Ovary (tissue), 3 donors: ENCODE results near the gene TBCD.

Experiments
- CTCF ChIP-seq, 3 donors: fragments of 450-650 bp in 2 of 3; fragments of 200-600 bp in 1 of 3; IDR thresholded peaks; one replicate each; pipeline versions ENCODE4 v1.5.1 to v1.8.0; 2016 to 2022; ENCODE audit warnings: antibody characterized with exemption in 3 of 3, mild to moderate bottlenecking in 1 of 3
- EP300 ChIP-seq: sonication (generic); formaldehyde crosslinking; IDR thresholded peaks from one replicate; pipeline ENCODE4 v1.6.1; 2017; ENCODE audit warnings: antibody characterized with exemption
- POLR2A ChIP-seq: fragments of 450-650 bp; IDR thresholded peaks from one replicate; pipeline ENCODE4 v1.6.1; 2017; ENCODE audit warnings: antibody characterized with exemption, mild to moderate bottlenecking, moderate library complexity
- donor health status: DM: no; HTN: no; CAD: no.

- TF ChIP-seq POLR2A (no peak), CTCF (IDR thresholded peaks at IDR 0.05) (no peak), EP300 (no peak)
Observed at GRCh38 chr17:82959990-82960418, 208.1 kb downstream of the TBCD start.
